ENCODE results near the gene SLC52A3.

DNA sequence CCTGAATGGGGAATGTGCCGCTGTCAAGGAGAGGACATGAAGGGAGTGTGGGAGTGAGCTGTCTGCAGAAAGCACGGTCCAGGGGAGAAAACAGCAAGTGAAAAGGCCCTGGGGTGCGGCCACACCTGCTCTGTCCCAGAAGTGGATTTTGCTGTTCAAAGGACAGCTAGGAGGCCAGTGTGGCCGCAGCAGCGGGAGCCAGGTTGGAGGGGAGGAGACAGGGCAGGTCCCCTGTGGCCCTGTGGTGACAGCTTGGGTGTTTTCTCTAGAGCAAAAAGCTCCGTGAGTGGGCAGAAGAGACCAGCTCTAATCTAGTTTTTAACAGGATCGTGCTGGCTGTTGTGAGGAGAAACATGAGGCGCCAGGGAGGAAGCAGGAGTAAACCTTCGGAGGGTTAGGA lies 4.5 kb upstream of the SLC52A3 start:
- TF ChIP-seq CTCF (IDR thresholded peaks at IDR 0.05) (no peak), POLR2A (IDR thresholded peaks at IDR 0.05) (no peak), EP300 (IDR thresholded peaks at IDR 0.05) (no peak), POLR2AphosphoS5 (IDR thresholded peaks at IDR 0.05) (no peak)

All from stomach (tissue), 4 donors.